Hepatic stellate cell (primary cell): ENCODE results near the gene PHC3.

Experiments used
- DNase-seq: peaks from one replicate; pipeline ENCODE4 v3.0.0; 2011; ENCODE audit warnings: low spot score

PHC3 gene

GRCh38 chr3:170180079-170180907 lies 1.2 kb downstream of the PHC3 start:
- DNase-seq, result peak; percentile 34

- no peak for DNase-seq
These were observed 2.1 kb downstream of the PHC3 start for GRCh38 chr3:170179432-170179831.

GRCh38 chr3:170178651-170179050 lies 2.9 kb downstream of the PHC3 start:
- no peak for DNase-seq

- DNase-seq, result no peak
These were observed 10.0 kb downstream of the PHC3 start for GRCh38 chr3:170171563-170171962.

DNA sequence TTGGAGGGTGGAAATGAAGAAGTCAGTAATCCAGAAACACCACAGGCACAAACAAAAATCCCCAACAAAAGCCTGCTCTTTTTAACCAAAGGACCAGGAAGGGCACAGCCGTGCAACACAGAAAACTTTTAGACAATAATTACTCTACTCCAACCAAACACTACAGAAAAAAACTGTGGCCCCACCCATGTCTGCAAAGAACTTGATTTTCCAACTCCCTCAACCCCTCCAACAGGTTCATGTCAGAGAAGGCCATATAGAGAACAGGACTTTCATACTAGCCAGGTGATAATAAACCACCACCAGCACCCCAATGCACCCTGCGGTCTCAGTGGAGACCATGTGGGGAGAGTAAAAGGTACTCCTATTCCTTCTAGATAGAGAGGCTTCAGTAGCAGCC lies 16.8 kb downstream of the PHC3 start:
- no peak for DNase-seq

DNA sequence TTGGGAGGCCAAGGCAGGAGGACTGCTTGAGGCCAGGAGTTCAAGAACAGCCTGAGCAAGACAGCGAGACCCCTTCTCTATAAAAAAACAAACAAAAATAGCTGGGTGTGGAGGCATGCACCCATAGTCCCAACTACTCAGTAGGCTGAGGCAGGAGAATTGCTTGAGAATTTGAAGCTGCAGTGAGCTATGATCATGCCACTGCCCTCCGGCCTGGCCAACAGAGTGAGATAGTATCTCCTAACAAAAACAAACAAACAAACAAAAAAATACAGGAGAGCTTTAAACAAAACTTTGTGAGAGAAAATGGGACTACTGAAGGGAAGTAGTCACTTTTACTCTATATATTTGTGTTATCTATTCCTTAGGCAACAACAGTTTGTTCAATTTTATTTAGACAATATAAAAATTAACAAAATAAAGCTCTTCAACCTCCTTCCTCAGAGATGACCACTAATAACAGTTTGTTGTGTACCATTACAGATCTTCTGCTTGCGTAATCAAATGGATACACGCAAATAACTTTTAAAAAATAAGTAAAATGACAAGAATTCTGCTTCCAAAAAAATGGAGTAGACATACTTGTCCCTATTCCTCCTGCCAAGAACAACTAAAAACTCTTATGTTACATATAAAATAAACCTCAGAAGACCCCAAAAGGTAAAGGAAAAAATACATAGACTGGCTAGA lies 17.4 kb downstream of the PHC3 start:
- DNase-seq, result no peak

DNA sequence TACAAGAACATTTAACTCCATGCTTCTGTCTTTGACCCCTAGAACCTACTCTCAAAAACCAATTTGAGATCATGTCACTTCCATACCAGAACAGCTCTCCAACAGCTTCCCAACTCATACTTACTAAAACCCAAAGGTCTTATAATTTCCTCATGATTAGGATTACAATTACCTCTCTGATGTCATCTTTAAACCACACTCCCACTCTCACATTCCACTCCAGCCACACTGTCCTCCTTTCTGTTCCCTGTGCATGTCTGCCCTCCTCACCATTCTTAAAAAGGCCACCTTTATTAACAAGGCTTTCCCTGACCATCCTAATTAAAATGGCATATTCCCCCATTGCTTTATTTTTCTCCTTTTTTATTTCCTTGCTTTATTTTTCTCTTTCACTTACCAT lies 18.9 kb downstream of the PHC3 start:
- DNase-seq, result no peak

DNA sequence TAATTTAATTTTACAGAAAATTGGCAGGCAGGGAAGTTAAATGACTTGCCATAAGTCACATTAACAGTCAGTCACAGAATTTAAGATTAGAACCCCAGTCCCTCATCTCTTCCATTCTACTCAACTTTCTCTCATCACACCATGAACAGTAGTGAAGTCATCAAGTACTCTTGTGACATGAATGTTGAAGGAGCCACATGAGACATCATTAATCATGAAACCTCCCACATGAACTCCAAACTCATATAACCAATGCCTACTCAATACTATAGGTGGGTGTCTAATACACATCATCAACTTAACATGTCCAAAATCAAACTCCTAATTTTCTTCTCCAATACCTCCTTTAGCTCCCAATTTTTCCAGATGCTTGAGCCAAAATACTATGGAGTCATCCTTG lies 19.5 kb downstream of the PHC3 start:
- no peak for DNase-seq

GRCh38 chr3:170159933-170160332 lies 21.6 kb downstream of the PHC3 start:
- DNase-seq, result no peak

GRCh38 chr3:170159459-170159858 lies 22.1 kb downstream of the PHC3 start:
- no peak for DNase-seq

DNA sequence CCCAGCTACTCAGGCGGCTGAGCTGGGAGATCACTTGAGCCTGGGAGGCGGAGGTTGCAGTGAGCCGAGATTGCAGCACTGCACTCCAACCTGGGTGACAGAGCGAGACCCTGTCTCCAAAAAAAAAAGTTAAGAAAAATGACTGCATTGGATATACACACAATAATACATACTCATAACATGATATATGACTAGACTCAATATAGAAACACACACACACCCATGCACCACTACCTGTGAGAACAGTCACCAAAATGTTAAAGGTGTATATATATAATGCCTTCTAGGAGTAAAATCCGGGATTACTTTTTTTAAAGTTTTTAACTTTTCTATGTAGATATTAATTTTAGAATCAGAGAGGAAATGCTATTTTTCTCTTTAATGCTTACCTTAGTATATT lies 25.9 kb downstream of the PHC3 start:
- no peak for DNase-seq

GRCh38 chr3:170154569-170155143 lies 26.9 kb downstream of the PHC3 start:
- no peak for DNase-seq

DNA sequence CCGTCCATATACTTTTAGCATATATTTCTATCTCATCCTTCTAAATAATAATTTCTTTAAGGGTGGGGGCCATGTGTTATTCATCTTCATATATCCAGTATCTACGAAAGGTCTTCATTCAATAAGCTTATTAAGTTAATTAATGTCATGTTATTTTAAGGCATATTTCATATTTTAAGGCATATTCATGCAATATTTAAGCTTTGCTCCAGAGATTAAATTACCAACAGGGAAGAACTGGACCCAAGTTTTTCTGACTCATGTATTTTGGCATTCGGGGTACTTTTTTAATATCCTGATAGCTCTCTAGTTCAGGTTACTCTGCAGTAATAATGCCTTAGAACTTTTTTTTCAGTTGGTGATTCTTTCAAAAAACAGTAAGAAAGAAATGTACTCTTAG lies 27.4 kb downstream of the PHC3 start:
- DNase-seq, result no peak

GRCh38 chr3:170151536-170151935 lies 30.0 kb downstream of the PHC3 start:
- DNase-seq, result no peak

- no peak for DNase-seq
These were observed 32.5 kb downstream of the PHC3 start for GRCh38 chr3:170149016-170149415.

DNA sequence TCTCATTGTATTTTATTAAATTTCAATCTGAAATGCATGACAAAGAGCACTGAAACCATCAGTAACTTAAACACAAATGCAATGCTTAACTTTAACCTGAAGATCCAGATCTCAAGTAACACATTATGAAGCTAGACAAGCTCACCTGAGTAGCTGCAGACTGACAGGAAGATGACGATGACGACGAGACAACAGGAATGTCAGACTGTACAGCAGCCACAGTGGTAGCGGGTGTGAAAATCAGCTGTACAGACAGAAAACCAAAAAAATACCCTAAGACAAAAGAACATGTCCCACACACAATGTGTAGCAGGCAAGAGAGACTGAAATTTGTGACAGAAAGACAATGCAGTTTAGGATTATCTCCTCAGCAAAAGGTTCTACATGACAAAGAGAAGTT lies 36.3 kb downstream of the PHC3 start:
- no peak for DNase-seq

GRCh38 chr3:170144437-170144843 lies 37.1 kb downstream of the PHC3 start:
- DNase-seq, result no peak

DNA sequence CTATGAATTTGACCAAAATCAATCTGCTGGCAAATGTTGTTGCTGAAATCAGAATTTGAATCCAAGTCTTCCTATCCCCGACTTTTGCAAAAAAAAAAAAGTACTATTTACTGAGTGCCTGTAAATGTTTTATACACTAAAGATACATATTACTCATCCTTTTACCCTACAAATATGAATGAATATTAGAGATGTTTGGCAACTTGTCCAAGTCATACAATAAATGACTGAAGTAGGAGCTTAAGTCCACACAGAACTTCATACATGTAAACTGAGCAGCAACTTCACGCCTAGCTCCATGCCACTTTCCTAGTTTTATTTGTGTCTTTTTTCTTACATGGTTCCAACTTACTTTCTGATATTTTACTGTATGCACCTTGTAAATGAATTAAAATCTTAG lies 39.2 kb downstream of the PHC3 start:
- no peak for DNase-seq

DNA sequence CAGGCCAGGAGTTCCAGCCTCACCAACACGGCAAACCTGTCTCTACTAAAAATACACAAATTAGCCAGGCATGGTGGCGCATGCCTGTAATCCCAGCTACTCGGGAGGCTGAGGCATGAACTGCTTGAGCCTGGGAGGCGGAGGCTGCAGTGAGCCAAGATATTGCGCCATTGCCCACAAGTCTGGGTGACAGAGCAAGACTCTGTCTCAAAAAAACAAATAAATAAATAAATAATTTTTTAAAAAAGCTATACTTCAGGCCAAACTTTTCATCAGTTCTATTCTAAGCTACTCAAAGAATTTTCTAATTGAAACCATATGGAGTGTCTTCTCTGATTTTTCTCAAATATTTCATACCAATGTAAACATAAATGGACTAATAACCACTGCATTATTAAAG lies 43.5 kb downstream of the PHC3 start:
- DNase-seq, result no peak

DNA sequence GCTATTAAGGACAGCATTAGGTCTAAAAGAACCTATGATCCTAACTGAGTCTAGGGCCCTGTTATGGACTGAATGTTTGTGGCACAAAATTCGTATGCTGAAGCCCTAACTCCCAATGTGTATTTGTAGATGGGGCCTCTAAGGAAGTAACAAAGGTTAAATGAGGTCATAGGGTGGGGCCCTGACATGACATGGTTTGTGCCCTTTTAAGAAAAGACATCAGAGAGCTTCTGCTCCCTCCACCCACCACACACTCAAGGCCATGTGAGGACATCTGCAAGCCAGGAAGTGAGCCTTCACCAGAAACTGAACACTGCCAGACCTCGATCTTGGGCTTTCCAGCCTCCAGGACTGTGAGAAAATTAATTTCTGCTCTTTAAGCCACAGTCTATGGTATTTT lies 49.2 kb downstream of the PHC3 start:
- DNase-seq, result no peak

DNA sequence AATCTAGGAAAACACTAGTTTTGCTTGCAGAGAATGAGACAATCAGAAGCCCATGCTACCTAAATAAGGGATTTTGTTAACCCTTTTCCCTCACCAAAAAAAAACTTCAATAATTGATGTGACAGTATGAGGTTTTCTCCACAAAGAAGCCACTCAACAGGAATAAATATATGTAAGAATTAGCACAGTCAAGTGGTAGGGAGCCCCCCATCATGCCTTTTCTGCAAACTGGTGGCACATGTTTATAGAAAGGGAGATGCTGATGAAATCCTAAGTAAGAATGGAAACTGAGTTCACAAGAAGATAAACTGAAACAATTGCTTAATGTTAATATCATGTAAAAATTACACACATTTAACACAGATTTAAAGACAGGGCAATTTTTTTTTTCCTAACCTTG lies 51.0 kb downstream of the PHC3 start:
- no peak for DNase-seq

- DNase-seq, result no peak
These were observed 52.5 kb downstream of the PHC3 start for GRCh38 chr3:170128977-170129431.

GRCh38 chr3:170128259-170128976 lies 53.1 kb downstream of the PHC3 start:
- no peak for DNase-seq
